GM18520 (cell line): Measurements from ENCODE around the gene AK5.
"Not testable (repeated sequence)": the region's sequence is repeated elsewhere in the genome, so short reads cannot be mapped to it uniquely, and the experiment has no call there.

ENCODE experiments used
- ATAC-seq: cut with Tn5 transposase; IDR thresholded peaks from one replicate; pipeline ENCODE4 v1.9.1; 2021; ENCODE audit not compliant: unreplicated experiment

AK5 gene

GRCh38 chr1:77398152-77398551 lies 116.3 kb downstream of the AK5 start:
- no peak for ATAC-seq

GRCh38 chr1:77399250-77400086 lies 117.6 kb downstream of the AK5 start:
- no peak for ATAC-seq

GRCh38 chr1:77400781-77401180 lies 119.0 kb downstream of the AK5 start:
- no peak for ATAC-seq

GRCh38 chr1:77401384-77401783 lies 119.6 kb downstream of the AK5 start:
- no peak for ATAC-seq

GRCh38 chr1:77405186-77405585 lies 123.4 kb downstream of the AK5 start:
- ATAC-seq: no peak

DNA sequence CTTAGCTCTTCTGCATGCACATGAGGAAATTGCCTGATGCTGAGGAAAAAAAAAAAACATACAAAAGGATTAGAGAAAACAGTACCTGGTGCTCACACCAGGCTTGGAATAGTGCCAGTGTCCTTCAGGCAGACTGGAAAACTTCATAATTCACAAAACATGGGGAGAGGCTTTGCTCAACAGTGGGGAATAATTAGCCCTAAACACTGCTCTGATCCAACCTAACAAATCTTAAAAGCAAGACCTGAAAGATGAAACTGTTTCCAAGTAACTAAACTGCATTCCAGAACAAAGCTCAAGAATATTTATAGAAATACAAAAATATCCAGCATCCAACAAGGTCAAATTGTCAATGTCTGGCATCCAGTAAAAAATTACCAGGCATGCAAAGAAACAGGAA lies 124.8 kb downstream of the AK5 start:
- no peak for ATAC-seq

GRCh38 chr1:77407738-77408375 lies 126.0 kb downstream of the AK5 start:
- no peak for ATAC-seq

GRCh38 chr1:77408933-77409332 lies 127.1 kb downstream of the AK5 start:
- not testable (repeated sequence) for ATAC-seq

- no peak for ATAC-seq
Observed at GRCh38 chr1:77412069-77412819, 130.4 kb downstream of the AK5 start.

DNA sequence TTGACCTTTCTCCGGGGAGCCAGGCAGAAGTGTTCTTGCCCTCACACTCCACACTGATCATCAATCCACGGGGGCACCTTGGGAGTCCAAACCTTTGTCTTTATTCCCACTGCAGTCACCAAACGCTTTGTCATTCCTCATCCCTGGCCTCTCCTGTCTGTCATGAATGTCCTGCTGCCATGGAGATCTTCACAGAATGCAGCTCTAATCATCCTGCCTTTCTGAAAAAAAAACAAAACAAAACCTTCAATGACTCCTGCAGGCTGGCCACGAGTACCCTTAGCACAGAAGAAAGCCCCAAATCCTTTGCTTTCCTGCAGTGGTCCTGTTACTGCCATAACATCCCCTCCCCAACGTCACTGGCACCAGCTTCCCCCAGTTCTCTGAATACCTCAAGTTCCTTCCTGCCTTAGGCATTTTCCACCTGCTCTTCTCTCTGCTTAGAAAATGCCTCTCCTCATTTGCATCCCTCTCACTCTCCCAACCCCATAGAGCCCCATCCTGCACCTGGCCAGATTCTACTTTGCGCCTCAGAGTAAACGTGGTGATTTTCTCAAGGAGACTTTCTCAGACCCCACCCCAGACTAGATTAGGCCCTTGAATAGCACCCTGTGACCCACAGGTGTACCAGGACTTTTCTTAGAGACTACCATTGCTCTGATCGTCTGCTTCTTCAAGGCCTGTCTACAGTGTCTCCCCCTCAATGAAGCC lies 131.2 kb downstream of the AK5 start:
- ATAC-seq: peak; percentile 17

DNA sequence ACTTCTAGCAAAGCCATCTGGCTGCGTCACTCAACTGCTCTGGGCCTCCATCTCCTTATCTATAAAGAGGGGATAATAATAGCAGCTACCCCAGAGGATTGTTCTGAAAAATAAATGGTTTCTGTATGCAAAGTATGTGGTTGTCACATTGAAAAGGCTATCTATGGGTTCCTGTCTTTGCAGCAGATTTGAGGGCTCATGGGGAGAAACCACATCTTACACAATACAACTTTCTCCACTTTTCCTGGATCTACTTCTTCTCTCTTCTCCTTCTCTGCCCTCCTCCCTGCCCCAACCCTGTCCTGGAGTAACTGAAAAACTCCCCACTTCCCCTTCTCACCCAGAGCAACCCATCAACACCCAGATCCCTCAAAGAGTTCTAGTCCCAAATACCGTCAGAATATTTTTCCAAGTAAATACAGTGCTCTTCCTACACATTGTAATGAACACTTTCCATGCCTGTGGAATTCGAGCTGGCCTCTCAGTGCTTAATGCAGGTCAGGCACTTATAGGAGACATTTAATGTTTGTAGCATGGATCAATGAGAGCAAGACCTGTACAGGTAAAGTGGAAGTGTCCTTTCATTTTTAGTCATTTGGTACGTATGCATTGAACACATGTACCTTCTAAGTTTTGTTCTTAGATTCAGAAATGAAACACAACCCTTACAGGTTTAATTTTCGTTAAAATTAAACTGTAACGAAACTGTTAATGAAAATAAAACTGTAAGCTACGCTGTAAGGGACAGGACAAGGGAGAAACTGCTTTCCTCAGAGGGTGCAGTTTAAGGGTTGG lies 131.9 kb downstream of the AK5 start:
- ATAC-seq: peak; percentile 78

DNA sequence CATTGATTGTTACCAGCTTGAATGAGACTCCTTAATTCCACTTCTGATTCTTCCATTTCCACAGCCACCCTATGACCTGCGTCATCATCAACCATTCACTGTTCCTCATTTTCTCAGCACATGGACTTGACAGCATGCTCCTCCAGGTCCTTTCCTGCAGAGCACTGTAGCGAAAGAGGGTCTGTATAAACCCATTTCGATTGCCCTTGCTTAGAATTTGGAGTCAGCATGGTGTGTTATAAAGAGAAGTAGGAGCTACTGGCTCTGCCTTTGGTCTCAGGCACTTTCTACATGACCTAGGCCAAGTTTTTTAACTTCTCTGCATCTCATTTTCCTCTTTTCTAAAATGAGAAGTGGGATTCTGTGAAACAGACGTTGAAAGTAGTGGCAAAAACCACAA lies 133.8 kb downstream of the AK5 start:
- ATAC-seq: no peak

GRCh38 chr1:77416692-77417450 lies 135.1 kb downstream of the AK5 start:
- no peak for ATAC-seq

DNA sequence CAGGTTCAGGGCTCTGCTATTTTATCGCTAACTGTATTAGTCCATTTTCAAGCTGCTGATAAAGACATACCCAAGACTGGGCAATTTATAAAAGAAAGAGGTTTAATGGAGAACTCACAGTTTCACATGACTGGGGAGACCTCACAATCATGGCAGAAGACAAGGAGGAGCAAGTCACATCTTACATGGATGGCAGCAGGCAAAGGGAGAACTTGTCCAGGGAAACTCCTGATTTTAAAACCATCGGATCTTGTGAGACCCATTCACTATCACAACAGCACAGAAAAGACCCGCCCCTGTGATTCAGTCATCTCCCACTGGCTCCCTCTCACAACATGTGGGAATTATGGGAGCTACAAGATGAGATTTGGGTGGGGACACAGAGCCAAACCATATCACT lies 136.2 kb downstream of the AK5 start:
- ATAC-seq: not testable (repeated sequence)

DNA sequence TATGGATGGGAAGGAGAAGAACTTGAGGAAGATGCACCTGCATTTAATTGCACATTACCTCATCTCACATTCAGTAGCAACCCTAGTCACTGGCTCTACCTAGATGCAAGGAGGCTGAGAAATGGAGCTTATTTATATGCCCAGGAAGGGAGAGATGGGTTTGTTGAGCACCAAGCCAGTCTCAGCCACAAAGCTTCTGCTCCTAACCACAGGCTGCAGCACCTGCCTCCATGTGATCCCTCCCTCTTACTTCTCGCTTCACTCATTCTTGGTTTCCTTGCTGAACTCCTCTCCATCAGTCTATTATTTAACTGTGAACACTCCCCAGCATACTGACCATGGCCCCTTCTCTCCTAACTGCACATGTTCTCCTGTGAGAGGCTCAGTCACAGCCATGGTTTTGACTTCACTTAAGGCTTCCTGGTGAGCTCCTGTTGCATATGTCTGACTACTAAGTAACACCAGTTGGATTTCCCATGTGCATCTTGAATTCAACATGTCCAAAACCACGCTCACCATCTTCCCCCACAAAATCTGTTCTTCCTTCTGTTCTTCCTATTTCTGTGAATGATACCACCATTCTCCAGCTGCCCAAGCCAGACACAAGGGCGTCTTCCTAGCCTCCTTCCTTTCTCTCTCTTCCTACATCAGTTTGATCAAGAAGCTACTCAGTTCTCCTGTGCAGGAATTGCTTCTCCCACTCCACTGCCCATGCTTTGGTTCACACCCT lies 139.8 kb downstream of the AK5 start:
- no peak for ATAC-seq

DNA sequence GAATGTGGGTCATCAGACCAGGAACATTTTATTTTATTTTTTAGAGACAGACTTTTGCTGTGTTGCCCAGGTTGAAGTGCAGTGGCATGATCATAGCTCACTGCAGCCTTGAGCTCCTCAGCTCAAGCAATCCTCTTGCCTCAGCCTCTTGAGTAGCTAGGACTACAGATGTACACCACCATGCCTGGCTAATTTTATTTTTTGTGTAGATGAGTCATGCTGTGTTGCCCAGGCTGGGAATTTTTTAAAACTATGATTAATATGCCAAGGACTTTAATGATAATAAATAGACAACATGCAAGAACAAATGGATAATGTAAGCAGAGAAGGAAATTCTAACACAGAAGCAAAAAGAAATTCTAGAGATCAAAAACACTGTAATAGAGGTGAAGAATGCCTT lies 142.4 kb downstream of the AK5 start:
- no peak for ATAC-seq

DNA sequence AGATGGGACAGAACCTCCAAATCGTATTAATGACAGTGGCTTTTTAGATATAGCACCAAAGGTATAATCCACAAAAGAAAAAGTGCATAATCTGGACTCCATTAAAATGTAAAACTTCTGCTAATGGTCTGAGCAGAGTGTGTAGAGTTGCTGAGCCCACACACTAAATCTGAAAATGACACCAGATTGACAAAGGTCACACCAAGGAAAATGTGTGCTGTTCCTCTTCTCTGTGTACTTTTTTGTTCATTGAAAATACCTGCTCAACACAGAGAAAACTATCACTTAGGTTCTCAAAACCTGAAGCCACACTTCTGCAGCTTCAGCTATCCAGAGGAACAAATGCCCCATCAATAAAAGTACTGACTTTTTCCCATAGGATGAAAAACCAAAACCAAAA lies 146.2 kb downstream of the AK5 start:
- ATAC-seq: no peak

DNA sequence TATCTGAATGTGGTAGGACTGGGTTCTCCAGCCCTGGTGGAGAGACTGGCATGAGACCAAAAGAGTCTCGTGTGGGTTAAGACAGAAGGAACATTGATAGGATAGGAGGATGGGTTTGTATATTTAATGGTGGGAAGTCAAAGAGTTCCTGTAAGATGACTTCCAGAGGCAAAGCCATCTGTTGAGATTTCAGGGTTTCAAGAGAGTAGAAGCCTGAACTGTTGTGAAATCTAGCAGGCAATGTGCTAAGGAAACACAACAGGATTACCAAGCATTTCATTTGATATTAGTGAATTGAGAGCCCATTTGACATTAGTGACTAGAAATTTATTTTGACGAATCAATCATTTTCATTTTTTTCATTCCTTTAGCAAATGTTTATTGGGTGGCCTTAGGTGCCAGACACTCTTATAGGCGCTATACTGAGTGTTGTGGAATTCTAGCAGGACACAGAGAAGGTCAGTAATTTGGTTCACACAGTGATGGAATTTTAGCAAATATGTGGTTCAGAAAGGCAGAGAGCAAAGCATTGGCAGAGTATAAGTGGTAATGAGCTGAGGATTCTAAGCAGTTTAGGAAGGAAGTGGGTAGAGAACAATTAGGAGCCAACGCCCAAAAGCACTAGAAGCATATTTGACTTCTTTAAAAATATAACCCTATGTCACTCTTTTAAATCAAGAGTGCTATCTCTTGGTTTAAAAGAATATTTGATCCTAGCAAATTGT lies 149.3 kb downstream of the AK5 start:
- no peak for ATAC-seq
